Astrocyte (in vitro differentiated cells and primary cell): ENCODE results near the gene ASB5.

Source experiments
- EZH2 ChIP-seq: IDR thresholded peaks from 2 replicates; pipeline ENCODE4 v1.6.1; 2012; ENCODE audit warnings: mild to moderate bottlenecking, low read length, inconsistent platforms; ENCODE audit not compliant: insufficient read depth
- TF ChIP-seq, protein P1 (sequence below): IDR thresholded peaks from 2 replicates; pipeline ENCODE4 v1.5.1; 2011; ENCODE audit warnings: low read depth, mild to moderate bottlenecking, inconsistent platforms, low read length, moderate library complexity; ENCODE audit not compliant: insufficient read depth

DNA sequence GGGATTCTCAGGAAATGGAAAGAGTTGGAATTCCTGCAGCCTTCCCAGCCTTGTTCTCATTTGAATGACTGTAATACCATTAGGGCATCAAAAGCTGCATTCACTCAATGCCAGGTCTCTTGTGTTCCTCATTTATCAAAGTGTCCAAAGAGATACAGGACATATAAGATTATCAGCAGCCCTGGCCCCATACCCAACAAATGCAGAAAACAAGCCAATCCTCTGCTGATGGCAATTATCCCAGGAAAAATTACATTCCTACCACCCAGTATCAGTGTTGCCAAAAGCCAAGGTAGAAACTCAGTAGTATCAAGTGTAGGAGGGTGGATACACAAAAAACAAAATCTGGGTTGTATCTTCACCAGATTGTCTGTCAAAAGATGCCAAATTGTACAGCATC lies 18.5 kb upstream of the ASB5 start:
- TF ChIP-seq, protein P1, sequence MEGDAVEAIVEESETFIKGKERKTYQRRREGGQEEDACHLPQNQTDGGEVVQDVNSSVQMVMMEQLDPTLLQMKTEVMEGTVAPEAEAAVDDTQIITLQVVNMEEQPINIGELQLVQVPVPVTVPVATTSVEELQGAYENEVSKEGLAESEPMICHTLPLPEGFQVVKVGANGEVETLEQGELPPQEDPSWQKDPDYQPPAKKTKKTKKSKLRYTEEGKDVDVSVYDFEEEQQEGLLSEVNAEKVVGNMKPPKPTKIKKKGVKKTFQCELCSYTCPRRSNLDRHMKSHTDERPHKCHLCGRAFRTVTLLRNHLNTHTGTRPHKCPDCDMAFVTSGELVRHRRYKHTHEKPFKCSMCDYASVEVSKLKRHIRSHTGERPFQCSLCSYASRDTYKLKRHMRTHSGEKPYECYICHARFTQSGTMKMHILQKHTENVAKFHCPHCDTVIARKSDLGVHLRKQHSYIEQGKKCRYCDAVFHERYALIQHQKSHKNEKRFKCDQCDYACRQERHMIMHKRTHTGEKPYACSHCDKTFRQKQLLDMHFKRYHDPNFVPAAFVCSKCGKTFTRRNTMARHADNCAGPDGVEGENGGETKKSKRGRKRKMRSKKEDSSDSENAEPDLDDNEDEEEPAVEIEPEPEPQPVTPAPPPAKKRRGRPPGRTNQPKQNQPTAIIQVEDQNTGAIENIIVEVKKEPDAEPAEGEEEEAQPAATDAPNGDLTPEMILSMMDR, result no peak
- no peak for TF ChIP-seq EZH2
